PC-9 (cell line): ENCODE results near the gene DXO. TPM values are rescaled to one million over a fixed set of nuclear protein-coding genes. Genes with fewer than 3 reads are reported as not detected.

Experiments
- BruUV-seq: library from RNA; stranded (reverse); fragments of 400-500 nt; replicated peaks from 2 replicates; lab custom pipeline; 2021; lab: Mats Ljungman, UMichigan
- CTCF ChIA-PET: fragments of 300-600 bp; sonication (Branson Sonifier 250); formaldehyde crosslinking; loops from one replicate; lab custom pipeline; 2022; ENCODE audit warnings: antibody characterized with exemption; lab: Charles Lee
- POLR2A ChIA-PET: fragments of 300-600 bp; sonication (Branson Sonifier 250); formaldehyde crosslinking; loops from one replicate; lab custom pipeline; 2022; ENCODE audit warnings: antibody characterized with exemption; ENCODE audit not compliant: unreplicated experiment; lab: Charles Lee
- DNase-seq, 2 experiments: peaks; one replicate each; pipeline versions ENCODE4 v3.0.0 to v3.0.0-alpha.2; 2015 to 2022; ENCODE audit warnings: mixed read lengths in 1 of 2
- H2AFZ ChIP-seq: fragments of 200-600 bp; sonication (generic); 2 replicates; pipeline ENCODE4 v1.8.1; 2017; ENCODE audit warnings: antibody characterized with exemption
- H3F3A ChIP-seq: fragments of 200-600 bp; sonication (generic); 2 replicates; pipeline ENCODE4 v1.8.1; 2017; ENCODE audit warnings: antibody characterized with exemption, mild to moderate bottlenecking, low read depth; ENCODE audit not compliant: insufficient read depth
- H3K27ac ChIP-seq: fragments of 200-600 bp; sonication (generic); 2 replicates; pipeline ENCODE4 v1.6.1; 2016; ENCODE audit warnings: mixed run types
- H3K27me3 ChIP-seq: fragments of 200-600 bp; sonication (generic); 2 replicates; pipeline ENCODE4 v1.6.1; 2016; ENCODE audit warnings: low read depth, mixed run types; ENCODE audit not compliant: insufficient read depth
- H3K36me3 ChIP-seq: fragments of 200-600 bp; sonication (generic); 2 replicates; pipeline ENCODE4 v1.6.1; 2016; ENCODE audit warnings: low read depth, mixed run types
- H3K4me1 ChIP-seq: fragments of 200-600 bp; sonication (generic); replicated peaks from 2 replicates; pipeline ENCODE4 v1.6.1; 2016; ENCODE audit warnings: mixed run types; ENCODE audit not compliant: insufficient read depth
- H3K4me2 ChIP-seq: fragments of 200-600 bp; sonication (generic); 2 replicates; pipeline ENCODE4 v1.6.1; 2017; ENCODE audit warnings: mixed run types
- H3K4me3 ChIP-seq: fragments of 200-600 bp; sonication (generic); 2 replicates; pipeline ENCODE4 v1.6.1; 2016; ENCODE audit warnings: mixed run types
- H3K79me2 ChIP-seq: fragments of 200-600 bp; sonication (generic); 2 replicates; pipeline ENCODE4 v1.6.1; 2017; ENCODE audit warnings: low read depth, mixed run types
- H3K9me2 ChIP-seq: fragments of 200-600 bp; sonication (generic); 2 replicates; pipeline ENCODE4 v1.8.1; 2017; ENCODE audit warnings: mild to moderate bottlenecking; ENCODE audit not compliant: insufficient read depth
- H3K9me3 ChIP-seq: fragments of 200-600 bp; sonication (generic); 2 replicates; pipeline ENCODE4 v1.8.1; 2016; ENCODE audit warnings: low read depth; ENCODE audit not compliant: insufficient read depth
- H4K20me1 ChIP-seq: fragments of 200-600 bp; sonication (generic); 2 replicates; pipeline ENCODE4 v1.8.1; 2017; ENCODE audit not compliant: insufficient read depth
- EZH2 ChIP-seq: fragments of 200-600 bp; sonication (generic); IDR thresholded peaks from 2 replicates; pipeline ENCODE4 v1.8.0; 2017; ENCODE audit warnings: antibody characterized with exemption, low read depth
- intact Hi-C: fragments of 100-400 bp; cut with micrococcal nuclease; formaldehyde crosslinking; loops from one replicate; pipeline ENCODE4 v1.10.0; 2022; ENCODE audit not compliant: unreplicated experiment
- total RNA-seq: library from RNA; stranded (reverse); gene quantifications from 2 replicates; pipeline ENCODE4 v1.2.3, GENCODE V29; 2021
- TF ChIP-seq, protein P1 (sequence below): fragments of 200-600 bp; sonication (generic); conservative IDR thresholded peaks from 2 replicates; pipeline ENCODE4 v1.6.1; 2017; ENCODE audit warnings: mixed run types, antibody characterized with exemption, mild to moderate bottlenecking, moderate library complexity

Gene DXO
- total RNA-seq, 1 experiment from 2014 or later, result 24.5 TPM

DNA sequence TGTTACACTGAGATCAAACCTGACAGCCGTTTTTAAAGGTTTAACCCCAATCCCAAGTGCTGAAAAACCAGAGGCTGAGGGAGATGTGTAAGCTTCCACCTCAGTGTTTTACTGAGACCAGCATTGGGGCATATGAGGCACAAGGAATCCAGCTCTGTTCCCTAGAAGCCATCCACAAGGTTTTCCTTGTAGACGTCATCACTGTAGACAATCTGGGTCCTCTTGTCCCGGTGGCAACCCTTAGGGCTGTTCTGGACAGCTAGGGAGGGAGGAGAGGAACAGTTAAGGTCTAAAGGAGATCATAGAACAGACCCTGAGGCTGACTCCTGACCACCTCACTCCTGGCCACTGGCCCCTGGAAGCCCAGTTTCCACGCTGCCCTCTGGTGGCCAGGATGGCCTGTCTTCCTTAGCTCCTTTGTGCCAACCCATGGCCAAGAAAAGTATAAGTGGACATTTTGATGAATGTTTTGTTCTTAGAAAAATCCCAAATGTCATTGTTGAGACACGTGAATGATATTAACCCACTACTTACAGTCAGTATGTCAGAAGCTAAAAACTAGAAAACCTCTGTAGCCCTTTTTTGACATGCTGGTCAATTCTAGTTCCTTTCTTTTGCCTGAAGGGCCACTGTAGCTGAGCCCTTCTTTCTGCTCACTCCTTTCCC lies 19.7 kb downstream of the DXO start:
- Histone ChIP-seq H3K79me2 (peaks cover 7% of the 10 kb centered on the region), H3K9me3 (no peaks in the 10 kb centered on the region), H3K36me3 (peaks cover 21% of the 10 kb centered on the region; the same call in 1 of the 2 replicates), H3K4me3 (no peak overlapping the region), H3K4me2 (no peak overlapping the region), H3K27me3 (no peaks in the 10 kb centered on the region), H3K4me1 (peaks cover 24% of the 10 kb centered on the region), H3F3A (peaks cover 54% of the 10 kb centered on the region), H3K27ac (no peak overlapping the region; the same call in 1 of the 2 replicates), H3K9me2 (no peaks in the 10 kb centered on the region; the same call in 1 of the 2 replicates), H4K20me1 (no peaks in the 10 kb centered on the region), H2AFZ (no peak overlapping the region)
- ChIA-PET CTCF (interaction anchor here (0.5 to 1.2 kb wide), 5 partner anchors 32 to 271 kb away, joined by 4 to 14 read pairs (median 9); partner anchors contain the start of gene LY6G5C), POLR2A (interaction anchor here (0.6 to 1.5 kb wide), 7 partner anchors 16 to 250 kb away, joined by 3 to 12 read pairs (median 4); partner anchors contain the start of genes DXO and NEU1)
- TF ChIP-seq EZH2, result no peak
- TF ChIP-seq, protein P1, sequence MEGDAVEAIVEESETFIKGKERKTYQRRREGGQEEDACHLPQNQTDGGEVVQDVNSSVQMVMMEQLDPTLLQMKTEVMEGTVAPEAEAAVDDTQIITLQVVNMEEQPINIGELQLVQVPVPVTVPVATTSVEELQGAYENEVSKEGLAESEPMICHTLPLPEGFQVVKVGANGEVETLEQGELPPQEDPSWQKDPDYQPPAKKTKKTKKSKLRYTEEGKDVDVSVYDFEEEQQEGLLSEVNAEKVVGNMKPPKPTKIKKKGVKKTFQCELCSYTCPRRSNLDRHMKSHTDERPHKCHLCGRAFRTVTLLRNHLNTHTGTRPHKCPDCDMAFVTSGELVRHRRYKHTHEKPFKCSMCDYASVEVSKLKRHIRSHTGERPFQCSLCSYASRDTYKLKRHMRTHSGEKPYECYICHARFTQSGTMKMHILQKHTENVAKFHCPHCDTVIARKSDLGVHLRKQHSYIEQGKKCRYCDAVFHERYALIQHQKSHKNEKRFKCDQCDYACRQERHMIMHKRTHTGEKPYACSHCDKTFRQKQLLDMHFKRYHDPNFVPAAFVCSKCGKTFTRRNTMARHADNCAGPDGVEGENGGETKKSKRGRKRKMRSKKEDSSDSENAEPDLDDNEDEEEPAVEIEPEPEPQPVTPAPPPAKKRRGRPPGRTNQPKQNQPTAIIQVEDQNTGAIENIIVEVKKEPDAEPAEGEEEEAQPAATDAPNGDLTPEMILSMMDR, result peak; percentile 84
- intact Hi-C loops, result loop anchor here (1.0 to 10.0 kb wide), 5 partner anchors 49 to 406 kb away; partner anchors contain the start of genes ATP6V1G2, LY6G5C, VWA7 and ZBTB12
- no TSS peak for BruUV-seq
- peak; percentile 36 to 67 for DNase-seq

DNA sequence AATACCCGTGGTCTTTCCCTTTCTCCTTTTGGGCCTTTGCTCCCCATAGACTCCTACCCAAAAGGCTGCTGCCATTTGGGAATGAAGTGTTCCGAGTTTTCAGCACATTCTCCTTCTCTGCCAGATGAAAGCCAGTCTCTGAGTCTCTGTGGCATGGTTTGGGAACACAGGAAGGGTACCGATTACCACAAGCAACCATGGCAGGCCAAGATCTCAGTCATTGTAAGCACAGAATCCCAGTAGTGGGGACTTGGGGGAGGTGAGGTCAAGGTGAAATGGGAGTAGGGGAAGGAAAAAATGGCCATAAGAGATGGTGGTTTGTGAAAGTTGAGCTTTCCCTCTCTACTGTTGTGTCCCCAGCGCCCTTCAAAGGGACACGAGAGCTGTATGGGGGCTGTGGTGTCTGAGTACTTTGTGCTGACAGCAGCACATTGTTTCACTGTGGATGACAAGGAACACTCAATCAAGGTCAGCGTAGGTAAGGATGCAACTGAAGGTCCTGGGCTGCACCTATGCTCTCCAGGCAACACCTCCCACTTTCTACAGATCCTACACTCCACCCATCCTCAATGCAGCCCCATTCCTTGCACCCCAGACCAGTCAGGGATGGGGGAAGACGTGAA lies 21.9 kb downstream of the DXO start:
- DNase-seq, result no peak
- intact Hi-C loops, result loop anchor here (5.0 to 10.0 kb wide), 2 partner anchors 118 to 175 kb away; partner anchors contain the start of gene VWA7
- ChIA-PET CTCF (no interaction called here), POLR2A (no interaction called here)
- H3K79me2 ChIP-seq, result no peaks in the 10 kb centered on the region
- no peak for TF ChIP-seq EZH2
- peaks cover 51% of the 10 kb centered on the region for H3F3A ChIP-seq
- H4K20me1 ChIP-seq, result no peaks in the 10 kb centered on the region
- H3K4me1 ChIP-seq, result peaks cover 41% of the 10 kb centered on the region
- H3K27ac ChIP-seq, result peak overlapping the region; percentile 46; the same call in 1 of the 2 replicates
- H3K4me2 ChIP-seq, result no peak overlapping the region
- no peaks in the 10 kb centered on the region for H3K27me3 ChIP-seq
- H3K9me2 ChIP-seq, result no peaks in the 10 kb centered on the region; the same call in 1 of the 2 replicates
- no peaks in the 10 kb centered on the region for H3K9me3 ChIP-seq
- 0 out of 2 replicates have a peak, but pooled peaks cover 5% of the 10 kb centered on the region for H3K36me3 ChIP-seq
- H3K4me3 ChIP-seq, result no peak overlapping the region
- no TSS peak for BruUV-seq
- H2AFZ ChIP-seq, result no peak overlapping the region

DNA sequence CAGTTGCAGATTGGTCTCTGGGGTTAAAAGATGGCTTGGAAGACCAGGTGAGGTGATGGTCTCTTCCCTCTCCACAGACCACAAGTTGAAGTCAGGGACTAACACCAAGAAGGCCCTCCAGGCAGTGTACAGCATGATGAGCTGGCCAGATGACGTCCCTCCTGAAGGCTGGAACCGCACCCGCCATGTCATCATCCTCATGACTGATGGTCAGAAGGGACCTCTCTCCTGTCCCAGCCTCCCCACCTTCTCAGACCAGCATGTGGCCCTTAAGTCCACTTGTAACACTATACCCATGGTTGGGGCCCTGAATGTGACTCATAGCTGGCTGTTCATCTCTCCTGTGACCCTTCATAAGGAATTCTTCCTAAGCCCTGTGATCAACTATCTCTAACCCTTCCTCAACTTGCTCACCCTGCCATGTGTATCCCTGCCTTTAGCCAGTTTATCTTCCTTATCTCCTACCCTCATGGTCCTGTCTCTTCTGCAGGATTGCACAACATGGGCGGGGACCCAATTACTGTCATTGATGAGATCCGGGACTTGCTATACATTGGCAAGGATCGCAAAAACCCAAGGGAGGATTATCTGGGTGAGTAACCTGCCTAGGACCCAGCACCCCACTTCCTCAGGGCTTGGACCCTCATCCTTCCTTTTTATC lies 23.1 kb downstream of the DXO start:
- intact Hi-C loops, result no loop called here
- Histone ChIP-seq H3K4me3 (no peak overlapping the region), H2AFZ (no peak overlapping the region), H3F3A (peaks cover 42% of the 10 kb centered on the region), H3K27ac (peak overlapping the region; percentile 46), H4K20me1 (no peaks in the 10 kb centered on the region), H3K79me2 (no peaks in the 10 kb centered on the region), H3K36me3 (no peaks in the 10 kb centered on the region), H3K9me2 (no peaks in the 10 kb centered on the region; the same call in 1 of the 2 replicates), H3K9me3 (no peaks in the 10 kb centered on the region), H3K27me3 (no peaks in the 10 kb centered on the region), H3K4me2 (peak overlapping the region; percentile 48), H3K4me1 (peaks cover 48% of the 10 kb centered on the region)
- ChIA-PET POLR2A (interaction anchor here (0.7 kb wide), 1 partner anchor 40 kb away, joined by 3 read pairs; no protein-coding TSS in a partner anchor), CTCF (interaction anchor here (0.6 kb wide), 1 partner anchor 19 kb away, joined by 6 read pairs; no protein-coding TSS in a partner anchor)
- BruUV-seq, result no TSS peak
- TF ChIP-seq EZH2, result no peak
- TF ChIP-seq, protein P1, result no peak
- DNase-seq, result peak; percentile 66 to 86
